ENCODE data around the gene MAGI1.

MAGI1 gene

DNA sequence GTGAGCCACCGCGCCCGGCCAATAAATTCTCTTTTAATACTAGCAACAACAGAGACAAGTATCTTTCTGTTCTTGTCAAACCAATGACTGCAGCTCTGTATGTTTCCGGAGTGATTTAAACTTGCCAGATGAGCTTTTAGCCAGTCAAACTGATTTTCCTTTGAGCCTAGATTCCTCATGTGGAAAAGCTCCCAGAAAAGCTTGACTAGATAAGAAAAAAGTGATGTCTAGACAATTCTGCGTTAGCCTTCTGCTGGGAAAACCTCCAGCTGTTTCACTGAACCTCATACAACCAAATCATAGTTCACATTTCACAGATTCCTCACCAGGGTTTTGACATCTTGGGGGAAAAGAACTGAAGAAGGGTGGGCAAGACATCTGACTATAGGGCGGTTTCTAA lies 78.6 kb downstream of the MAGI1 start:
- TF ChIP-seq GATA3 (IDR thresholded peaks at IDR 0.05; ENCODE audit: low read depth, low read length), result no peak
- no peak for TF ChIP-seq GATA2 (IDR thresholded peaks at IDR 0.05; ENCODE audit: low read depth, low read length)

DNA sequence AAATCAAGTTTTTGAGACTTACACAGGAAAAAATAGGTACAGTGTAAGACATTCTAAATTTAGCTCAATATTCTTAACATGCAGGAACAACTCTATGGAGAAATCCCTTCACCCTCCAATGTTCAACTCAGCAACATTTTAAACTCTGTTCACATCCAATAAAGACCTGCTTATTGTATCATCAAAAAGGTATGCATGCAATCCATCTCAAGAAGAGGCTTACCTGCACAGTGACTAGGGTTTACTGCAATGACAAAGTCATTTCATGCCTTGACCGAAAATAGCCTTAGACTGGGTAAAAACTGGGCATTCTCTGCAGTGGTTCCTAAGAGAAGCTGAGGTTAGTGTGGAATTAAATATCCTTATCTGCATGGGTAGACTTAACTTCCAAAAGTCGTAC lies 80.5 kb downstream of the MAGI1 start:
- TF ChIP-seq GATA2 (IDR thresholded peaks at IDR 0.05; ENCODE audit: low read depth, low read length), result no peak
- no peak for TF ChIP-seq GATA3 (IDR thresholded peaks at IDR 0.05; ENCODE audit: low read depth, low read length)

DNA sequence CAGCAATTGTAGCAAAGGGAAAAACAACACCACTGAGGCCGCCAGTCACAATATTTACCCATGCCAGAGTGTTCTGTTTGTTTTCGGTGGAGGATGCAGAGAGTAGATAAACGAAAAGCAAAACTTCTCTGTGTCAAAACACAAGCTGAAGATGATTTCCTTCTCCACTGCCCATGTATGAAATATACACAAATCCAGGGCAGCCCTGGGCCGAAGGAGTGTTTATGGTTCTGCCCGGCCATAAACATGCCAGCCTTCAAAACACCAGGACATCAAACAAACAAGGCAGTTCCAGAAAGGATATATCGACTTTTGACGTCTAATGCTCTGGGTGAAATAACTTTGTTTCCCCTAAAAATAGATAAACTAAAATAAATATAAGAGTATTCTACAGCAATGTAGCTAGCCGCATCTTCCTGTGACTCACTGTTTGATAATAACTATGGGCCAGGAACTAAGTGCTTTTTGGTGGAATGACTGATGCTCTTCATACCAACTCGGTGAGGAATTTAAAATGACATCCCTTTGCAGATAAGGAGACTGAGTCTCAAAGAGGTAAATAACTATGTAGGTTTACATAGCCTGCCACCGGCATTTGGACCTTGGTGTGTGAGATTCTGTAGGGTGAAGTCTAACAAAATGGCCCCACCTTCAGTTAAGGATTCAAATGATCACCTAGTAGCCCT lies 82.8 kb downstream of the MAGI1 start:
- TF ChIP-seq GATA3 (IDR thresholded peaks at IDR 0.05; ENCODE audit: low read depth, low read length) (no peak), GATA2 (IDR thresholded peaks at IDR 0.05; ENCODE audit: low read depth, low read length) (no peak)

DNA sequence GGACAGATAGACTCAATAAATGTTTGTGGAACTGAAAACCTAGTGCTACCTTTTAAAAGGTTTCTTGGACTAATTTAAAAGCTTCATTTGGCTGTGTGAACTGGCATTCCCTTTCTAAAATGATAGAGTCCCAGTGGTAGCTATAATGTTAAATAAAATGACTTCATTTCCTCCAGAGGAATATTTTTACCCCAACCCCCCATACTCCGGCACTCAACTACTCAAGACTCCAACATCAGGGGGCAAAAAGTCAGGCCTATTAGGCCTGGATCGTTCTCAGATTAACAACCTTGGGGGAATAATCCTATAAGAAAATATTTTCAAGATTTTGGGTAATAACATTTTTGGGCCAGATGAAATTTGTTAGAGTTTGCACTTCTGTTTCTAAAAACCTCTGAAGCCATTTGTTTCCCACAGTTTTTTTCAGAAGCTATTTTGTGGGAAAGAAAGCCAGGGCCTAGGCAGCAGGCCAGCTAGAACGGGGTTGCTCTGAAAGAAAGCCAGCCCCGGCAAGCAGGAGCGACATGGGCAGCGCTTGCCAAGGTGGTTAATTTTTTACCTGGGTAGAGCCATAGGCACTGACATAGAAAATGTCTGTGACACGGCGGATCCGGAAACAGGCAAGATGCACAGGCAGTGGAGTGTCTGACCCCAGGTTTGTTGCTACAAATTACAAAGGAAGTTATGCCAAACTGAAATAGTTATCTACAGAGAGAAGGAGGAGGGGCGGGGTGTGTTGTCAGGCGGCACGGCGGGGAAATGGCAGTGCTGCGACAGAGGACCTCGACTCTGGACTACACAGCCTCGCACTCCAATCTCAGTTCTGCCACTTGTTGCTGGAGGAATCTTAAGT lies 84.6 kb downstream of the MAGI1 start:
- no peak for TF ChIP-seq GATA2 (IDR thresholded peaks at IDR 0.05; ENCODE audit: low read depth, low read length)
- TF ChIP-seq GATA3 (IDR thresholded peaks at IDR 0.05; ENCODE audit: low read depth, low read length), result no peak

DNA sequence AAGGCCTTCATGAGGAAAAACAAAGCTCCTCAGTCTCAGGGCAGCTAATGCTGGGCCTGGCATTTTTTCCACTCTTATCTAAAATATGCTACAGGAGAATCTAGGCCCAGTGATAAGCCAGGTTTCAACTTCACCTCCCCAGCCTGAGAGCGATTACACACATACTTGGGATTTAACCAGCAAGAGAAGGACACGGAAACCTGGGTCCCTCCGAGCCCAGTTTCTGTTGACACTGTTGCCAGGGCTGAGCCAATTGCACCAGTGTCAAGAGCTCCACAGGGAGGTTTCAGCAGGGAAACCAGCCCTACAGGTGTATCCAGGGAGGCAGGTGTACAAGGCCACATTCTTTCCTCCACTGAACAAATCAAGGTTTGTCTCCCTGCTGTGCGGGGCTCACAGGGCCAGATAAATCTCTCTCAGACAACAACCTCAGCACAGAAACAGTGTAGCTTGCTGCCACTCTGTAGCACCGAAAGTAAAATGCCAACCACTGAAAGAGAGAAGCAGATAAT lies 85.4 kb downstream of the MAGI1 start:
- TF ChIP-seq GATA3 (IDR thresholded peaks at IDR 0.05; ENCODE audit: low read depth, low read length), result no peak
- no peak for TF ChIP-seq GATA2 (IDR thresholded peaks at IDR 0.05; ENCODE audit: low read depth, low read length)

DNA sequence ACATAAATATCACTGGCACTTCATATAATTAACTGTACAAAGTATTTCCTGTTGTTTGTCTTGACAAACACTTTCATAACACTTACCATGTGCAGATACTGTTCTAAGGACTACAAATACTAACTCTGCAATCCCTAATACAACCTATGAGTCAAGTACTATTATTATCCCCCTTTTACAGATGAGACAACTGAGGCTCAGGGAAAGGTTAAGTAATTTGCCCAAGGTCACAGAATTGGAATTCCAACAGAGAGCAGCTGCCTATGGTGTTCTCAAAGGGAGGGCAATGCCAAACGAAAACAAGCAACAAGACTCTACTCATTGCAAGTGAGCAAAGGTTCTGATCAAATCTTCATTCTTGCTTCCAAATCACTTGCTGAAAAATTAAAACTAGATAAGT lies 85.9 kb downstream of the MAGI1 start:
- TF ChIP-seq GATA2 (IDR thresholded peaks at IDR 0.05; ENCODE audit: low read depth, low read length) (no peak), GATA3 (IDR thresholded peaks at IDR 0.05; ENCODE audit: low read depth, low read length) (no peak)

DNA sequence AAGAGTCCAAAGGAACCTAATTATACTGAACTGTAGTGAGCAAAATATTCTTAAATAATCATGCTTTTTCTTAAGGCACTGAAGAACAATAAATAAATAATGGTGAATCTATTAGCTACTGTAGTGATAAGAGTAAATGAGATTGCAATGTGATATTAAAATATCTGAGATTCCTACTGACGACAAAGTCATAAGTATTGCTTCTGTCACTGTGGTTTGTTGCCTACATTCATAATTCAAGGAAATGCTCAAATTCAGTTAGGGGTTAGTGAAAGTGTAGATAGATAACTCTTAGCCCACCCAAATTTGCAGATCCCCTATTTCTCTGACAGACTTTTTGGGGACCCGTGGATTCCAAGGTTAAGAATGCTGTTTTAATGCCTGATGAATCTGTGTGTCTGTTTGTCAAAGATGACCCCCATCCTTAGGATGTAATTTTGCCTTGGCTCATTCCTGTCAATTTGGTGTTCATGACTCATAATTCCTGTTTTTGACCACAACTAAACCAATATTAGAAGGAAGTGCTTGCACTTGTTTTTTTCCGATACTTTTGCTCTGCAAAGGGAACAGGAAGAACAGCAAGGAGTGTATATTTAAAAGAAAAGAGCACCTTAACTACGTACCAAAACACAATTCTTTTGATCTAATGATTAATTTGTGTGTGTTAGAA lies 86.7 kb downstream of the MAGI1 start:
- TF ChIP-seq GATA2 (IDR thresholded peaks at IDR 0.05; ENCODE audit: low read depth, low read length) (no peak), GATA3 (IDR thresholded peaks at IDR 0.05; ENCODE audit: low read depth, low read length) (no peak)

DNA sequence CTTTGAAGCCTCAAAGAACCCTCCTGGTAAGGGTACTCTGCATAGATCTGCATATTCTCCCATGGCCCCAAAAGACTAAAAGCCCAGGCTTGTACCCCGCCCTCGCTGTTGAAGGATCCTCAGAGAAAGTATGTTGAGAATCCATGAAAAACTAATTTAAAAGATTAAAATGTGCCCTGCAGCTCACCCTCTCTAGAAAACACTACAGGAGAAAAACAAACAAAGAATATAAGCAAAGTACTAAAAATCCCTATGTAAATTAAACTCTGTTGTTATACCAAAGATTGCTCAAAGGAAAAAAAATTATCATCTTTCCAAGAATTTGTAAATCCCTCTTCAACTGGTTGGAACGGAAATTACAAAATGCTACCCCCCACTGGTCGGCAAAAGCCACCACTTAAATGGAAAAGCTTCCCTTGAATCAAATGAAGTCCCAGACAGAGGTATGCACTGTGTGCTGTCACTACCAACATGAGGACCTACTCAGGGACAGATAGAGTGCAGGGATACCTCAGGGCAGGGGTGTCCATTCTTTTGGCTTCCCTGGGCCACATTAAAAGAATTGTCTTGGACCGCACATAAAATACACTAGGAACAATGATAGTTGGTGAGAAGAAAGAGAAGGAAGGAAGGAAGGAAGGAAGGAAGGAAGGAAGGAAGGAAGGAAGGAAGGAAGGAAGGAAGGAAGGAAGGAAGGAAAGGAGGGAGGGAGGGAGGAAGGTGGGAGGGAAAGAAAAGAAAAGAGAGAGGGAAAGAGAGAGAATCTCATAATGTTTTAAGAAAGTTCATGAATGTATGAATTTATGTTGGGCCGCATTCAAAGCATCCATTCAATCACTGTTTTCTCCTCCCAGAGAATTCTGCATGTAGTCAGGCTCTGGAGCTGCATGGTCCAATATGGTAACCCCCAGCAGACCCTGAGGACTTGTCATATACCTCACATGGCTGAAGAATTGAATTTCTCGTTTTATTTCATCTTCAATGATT lies 88.1 kb downstream of the MAGI1 start:
- TF ChIP-seq GATA3 (IDR thresholded peaks at IDR 0.05; ENCODE audit: low read depth, low read length) (no peak), GATA2 (IDR thresholded peaks at IDR 0.05; ENCODE audit: low read depth, low read length) (no peak)

DNA sequence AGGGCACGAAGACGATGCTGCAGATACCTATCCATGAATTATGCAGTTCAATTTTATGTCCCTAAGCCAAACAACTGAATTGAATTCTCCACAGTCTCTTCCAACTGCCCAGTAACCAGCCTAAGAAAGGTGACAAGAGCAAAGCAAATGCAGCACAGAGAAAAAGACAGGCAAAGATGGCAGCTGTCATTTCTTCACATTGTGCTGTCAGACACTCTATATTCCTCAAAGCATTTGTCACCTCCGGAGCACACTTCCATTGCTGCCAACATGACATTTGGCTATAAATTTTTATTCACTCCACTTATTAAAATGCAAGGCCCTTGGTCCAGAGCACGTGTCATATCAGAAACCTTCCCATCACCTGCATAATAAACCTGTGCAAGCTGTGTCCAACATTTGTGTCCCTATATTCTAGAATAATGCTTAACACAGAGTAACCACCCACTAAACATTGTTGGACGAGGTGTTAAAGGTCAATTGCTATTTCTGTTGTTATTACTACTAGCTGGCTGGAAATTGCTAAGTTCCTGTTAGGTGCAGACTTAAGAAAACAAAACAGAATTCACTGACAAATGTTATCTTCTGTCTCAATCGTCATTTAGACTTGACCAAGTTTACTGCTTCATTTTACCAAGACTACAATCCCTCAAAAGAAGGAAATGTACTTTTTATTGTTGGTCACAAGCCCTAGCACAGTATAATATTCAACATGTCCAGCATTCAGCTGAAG lies 89.7 kb downstream of the MAGI1 start:
- TF ChIP-seq GATA2 (IDR thresholded peaks at IDR 0.05; ENCODE audit: low read depth, low read length) (no peak), GATA3 (IDR thresholded peaks at IDR 0.05; ENCODE audit: low read depth, low read length) (no peak)

DNA sequence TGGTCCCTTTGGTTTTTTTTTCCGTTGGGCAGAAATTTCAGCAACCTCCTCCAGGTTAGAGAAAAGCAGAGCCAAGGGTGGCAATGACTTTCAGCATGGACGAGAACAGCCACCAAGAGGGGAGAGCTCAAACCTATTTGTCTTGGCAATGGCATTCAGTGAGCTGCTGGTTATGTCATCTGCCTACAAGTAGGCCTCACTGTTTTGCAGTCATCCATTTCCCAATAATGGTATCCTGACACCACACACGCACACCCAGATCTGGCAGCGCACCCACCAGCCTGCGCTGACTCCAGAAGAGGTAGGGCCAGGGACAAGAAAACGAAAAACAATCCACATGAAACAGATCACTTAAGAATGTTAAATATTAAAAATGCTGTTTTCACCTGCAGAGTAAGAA lies 92.3 kb downstream of the MAGI1 start:
- TF ChIP-seq GATA2 (IDR thresholded peaks at IDR 0.05; ENCODE audit: low read depth, low read length) (no peak), GATA3 (IDR thresholded peaks at IDR 0.05; ENCODE audit: low read depth, low read length) (no peak)

DNA sequence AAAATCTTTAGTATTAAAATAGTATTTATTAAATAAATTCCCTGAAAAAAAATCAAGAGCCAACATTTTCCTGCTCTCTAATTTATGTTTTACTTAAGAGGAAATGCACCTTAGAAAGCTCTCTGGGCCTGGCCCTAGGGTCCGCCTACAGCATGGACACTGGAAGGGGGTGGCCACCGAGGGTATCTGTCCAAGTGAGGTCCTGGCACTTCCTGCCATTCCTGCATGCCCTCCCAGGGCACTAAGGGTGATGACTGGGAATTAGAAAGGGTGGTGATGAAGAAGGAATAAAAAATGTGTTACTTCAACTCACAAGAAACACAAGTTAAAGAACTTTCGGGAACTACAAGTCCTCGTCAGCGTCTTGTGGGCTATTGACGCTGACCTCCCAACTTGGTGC lies 92.8 kb downstream of the MAGI1 start:
- no peak for TF ChIP-seq GATA3 (IDR thresholded peaks at IDR 0.05; ENCODE audit: low read depth, low read length)
- TF ChIP-seq GATA2 (IDR thresholded peaks at IDR 0.05; ENCODE audit: low read depth, low read length), result no peak

DNA sequence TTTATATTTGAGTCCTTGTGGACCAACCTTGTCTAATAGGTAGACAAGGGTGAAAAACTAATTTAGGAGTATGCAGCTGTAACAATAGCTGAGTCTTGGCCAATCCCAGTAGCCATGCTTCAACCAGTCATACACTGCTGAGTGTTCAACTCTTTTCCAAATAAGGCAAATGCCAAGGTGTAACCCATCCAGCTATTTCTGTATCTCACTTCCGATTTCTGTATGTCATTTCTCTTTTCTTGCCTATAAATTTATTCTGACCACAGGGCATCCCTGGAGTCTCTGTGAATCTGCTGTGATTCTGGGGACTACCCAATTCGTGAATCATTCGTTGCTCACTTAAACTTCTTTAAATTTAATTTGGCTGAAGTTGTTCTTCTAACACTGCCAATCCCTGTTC lies 93.2 kb downstream of the MAGI1 start:
- TF ChIP-seq GATA2 (IDR thresholded peaks at IDR 0.05; ENCODE audit: low read depth, low read length) (no peak), GATA3 (IDR thresholded peaks at IDR 0.05; ENCODE audit: low read depth, low read length) (no peak)

DNA sequence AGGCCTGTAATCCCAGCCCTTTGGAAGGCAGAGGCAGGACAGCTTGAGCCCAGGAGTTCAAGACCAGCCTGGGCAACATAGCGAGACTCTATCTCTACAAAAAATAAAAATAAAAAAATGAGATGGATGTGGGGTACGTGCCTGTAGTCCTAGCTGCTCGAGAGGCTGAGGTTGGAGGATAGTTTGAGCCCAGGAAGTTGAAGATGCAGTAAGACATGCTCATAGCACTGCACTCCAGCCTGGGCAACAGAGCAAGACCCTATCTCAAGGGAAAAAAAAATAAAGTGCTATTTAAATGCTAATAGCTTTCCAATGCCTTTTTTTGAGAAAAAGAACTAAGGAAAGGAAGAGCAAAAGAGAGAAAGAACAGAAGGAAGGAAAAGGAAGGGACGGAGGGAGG lies 94.5 kb downstream of the MAGI1 start:
- TF ChIP-seq GATA2 (IDR thresholded peaks at IDR 0.05; ENCODE audit: low read depth, low read length) (no peak), GATA3 (IDR thresholded peaks at IDR 0.05; ENCODE audit: low read depth, low read length) (no peak)

Data from SH-SY5Y (cell line).